Left kidney (tissue), 2 donors: ENCODE data around the gene SLC9A7. TPM values are rescaled to one million over a fixed set of nuclear protein-coding genes. Genes with fewer than 3 reads are reported as not detected.

Experiments used
- DNase-seq: peaks from one replicate; pipeline ENCODE4 v3.0.0-alpha.2; 2013
- polyA plus RNA-seq: library from polyadenylated mRNA; unstranded; fragments of 120-200 nt; gene quantifications from one replicate; pipeline ENCODE4 v1.2.1, GENCODE V29; 2013; ENCODE audit not compliant: insufficient read length

SLC9A7 gene
- polyA plus RNA-seq, 1 donor: 4.6 TPM

- DNase-seq: no peak
These were observed 185.5 kb downstream of the SLC9A7 start, which contains the start of gene CHST7 for GRCh38 chrX:46573331-46573891. Gene CHST7 (plus strand): TSS chrX:46573765. CDS start chrX:46573932, 167 bp downstream.

GRCh38 chrX:46572340-46572936 is 186.5 kb downstream of the SLC9A7 start:
- no peak for DNase-seq

GRCh38 chrX:46571423-46572339 is 187.2 kb downstream of the SLC9A7 start:
- DNase-seq: no peak

GRCh38 chrX:46569621-46570020 is 189.3 kb downstream of the SLC9A7 start:
- no peak for DNase-seq

GRCh38 chrX:46567388-46567787 is 191.5 kb downstream of the SLC9A7 start:
- no peak for DNase-seq

DNA sequence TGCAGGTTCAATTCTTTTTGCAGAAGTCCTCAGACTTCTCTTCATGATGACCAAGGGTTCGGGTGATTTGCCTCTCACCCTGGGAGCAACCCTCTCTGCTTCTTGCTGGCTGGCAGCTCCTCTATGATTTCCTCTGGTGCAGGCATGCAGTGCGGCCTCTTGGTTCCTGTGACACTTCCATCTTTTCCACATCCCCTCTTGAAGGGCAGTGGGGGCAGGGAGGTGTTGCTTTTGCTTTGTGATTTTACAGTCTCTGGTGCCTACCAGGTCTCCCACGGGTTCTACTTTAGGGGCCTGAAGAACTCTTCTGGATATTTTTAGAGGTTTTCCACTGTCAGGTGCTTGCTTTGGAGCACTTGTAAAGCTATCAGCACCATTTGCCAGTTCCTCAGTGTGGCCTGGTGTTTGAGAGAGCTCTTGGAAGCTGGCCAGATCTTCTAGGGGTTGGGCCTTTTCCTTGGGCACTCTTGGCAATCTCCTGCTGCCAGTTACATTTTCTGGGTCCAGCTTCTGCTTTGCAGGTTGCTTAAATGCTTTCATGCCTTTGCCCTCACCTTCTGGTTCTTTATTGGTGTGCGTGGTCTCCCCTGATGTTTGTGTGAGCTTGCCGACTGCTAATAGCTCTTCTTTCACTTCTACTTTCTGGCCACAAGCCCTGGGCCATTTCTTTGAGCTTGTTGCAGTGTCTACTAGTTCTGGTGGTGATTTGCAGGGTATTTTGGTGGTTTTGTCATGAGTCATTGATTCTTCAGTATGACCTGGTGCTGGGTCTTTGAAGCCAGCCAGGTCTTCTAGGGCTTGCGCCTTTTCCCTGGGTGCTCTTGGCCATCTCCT is 196.9 kb downstream of the SLC9A7 start:
- DNase-seq: no peak

DNA sequence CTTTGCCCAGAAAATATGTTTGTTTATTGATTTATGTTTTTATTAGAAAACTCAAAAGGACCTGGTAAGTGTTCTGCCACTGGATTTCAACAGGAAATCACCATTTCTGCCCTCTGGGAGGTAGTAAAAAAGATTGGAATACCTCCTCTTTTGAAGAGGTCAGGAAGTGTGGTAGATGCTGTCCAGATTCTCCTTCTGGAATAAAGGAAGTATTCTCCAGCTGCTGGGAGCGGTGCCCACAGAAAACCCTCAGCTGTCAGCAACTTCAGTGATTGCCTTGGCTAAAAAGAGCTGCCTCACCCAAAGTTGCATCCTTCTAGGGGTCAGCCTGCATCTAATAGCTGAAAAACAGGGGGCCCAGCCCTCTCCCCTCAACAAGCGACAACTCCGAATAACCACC is 199.9 kb downstream of the SLC9A7 start:
- DNase-seq: no peak

- DNase-seq: no peak
These were observed 204.0 kb downstream of the SLC9A7 start for GRCh38 chrX:46554942-46555341.

GRCh38 chrX:46553935-46554334 is 205.0 kb downstream of the SLC9A7 start:
- no peak for DNase-seq

GRCh38 chrX:46551494-46552128 is 207.3 kb downstream of the SLC9A7 start:
- no peak for DNase-seq

- DNase-seq: no peak
These were observed 209.0 kb downstream of the SLC9A7 start for GRCh38 chrX:46549914-46550313.

Other genes with a start within 250 kb of the SLC9A7 start
- gene ZNF674, start 213.7 kb downstream of the SLC9A7 start, polyA plus RNA-seq: 8.9 TPM
- gene CHST7, start 185.4 kb downstream of the SLC9A7 start, polyA plus RNA-seq: 1.5 TPM
- gene RP2, start 77.9 kb upstream of the SLC9A7 start, polyA plus RNA-seq: 15.5 TPM
- 30.1 TPM for gene JADE3, start 153.3 kb upstream of the SLC9A7 start, polyA plus RNA-seq